Measurements from ENCODE around the gene HEMK1.

HEMK1 gene

DNA sequence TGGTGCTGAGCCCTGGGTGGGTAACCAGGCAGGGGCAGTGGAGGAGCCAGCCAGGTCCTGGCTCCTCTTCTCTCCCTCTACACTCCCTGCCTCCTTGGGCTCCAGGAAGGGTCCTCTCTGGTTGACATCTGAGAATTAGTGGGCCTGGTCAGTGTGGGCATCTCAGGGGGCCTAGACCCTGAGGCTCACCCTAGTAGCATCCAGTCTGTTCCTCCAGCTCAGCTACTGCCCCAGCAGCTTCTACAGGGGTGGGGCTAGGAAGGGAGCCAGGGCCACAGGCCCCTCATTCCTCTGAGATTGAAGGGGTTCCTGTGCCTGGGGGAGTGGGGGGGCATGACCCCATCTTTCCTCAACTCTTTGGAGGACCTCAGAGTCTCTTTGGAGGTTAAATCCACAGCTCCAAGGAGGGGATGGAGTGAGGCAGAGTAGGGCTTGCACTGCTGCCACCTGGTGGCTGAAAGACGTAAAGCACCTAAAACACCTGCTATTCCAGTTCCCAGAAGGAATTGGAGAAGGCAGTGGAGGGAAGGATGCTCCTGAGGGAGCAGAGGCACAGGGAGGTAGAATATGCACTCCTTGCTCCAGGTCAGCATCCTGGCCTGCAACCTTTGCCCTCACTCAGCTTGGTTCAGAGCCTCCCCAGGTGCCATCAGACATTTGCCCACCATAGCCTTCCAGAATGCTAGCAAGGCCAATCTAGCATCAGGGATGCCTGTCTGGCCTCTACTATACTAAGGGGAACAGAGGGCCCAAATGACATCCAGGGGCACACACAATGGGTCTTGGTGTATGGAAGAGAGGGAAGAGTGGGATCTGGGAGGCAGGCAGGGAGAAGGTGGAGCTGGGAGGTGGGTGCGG, 26.9 kb upstream of the HEMK1 start:
- DNase-seq (ENCODE audit: low read depth, low spot score): peak; percentile 20

DNA sequence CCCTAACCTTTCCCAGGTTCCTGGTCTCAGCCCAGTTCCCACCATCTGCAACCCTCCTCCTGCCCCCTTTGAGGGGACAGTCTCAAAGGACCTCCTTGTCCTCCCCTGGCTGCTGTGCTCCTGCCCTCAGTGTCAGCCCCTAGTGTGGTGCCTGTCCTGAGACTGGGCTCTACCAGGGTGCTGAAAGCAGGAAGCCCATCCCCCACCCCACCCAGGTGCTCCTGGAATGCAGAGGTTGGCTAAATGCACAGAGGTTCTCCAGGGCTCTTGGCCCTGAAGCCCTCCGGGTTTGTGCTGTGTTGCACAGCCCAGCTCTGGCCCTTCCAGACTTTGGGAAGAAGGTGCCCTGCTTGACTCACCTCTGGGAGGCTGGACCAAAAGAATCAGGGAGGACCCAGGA, 23.5 kb upstream of the HEMK1 start:
- no peak for DNase-seq (ENCODE audit: low read depth, low spot score)

DNA sequence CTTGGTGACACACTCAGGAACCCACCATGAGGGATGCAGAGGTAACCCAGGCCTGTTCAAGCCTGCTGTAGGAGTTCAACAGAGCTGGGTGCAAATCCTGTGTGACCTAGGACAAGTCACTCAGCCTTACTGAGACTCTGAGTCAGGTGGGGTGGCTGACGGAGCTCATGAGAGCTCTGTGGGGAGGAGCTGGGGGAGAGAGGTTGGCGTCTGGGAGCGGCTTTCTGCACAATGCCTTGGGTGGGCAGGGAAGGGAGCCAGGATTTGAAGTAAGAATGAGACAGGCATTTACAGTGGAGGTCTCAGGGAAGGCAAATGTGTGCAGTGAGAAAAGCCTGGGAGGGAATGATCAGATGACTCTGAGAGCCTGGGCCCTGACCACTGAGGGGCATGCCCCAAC, 20.1 kb upstream of the HEMK1 start:
- no peak for DNase-seq (ENCODE audit: low read depth, low spot score)

DNA sequence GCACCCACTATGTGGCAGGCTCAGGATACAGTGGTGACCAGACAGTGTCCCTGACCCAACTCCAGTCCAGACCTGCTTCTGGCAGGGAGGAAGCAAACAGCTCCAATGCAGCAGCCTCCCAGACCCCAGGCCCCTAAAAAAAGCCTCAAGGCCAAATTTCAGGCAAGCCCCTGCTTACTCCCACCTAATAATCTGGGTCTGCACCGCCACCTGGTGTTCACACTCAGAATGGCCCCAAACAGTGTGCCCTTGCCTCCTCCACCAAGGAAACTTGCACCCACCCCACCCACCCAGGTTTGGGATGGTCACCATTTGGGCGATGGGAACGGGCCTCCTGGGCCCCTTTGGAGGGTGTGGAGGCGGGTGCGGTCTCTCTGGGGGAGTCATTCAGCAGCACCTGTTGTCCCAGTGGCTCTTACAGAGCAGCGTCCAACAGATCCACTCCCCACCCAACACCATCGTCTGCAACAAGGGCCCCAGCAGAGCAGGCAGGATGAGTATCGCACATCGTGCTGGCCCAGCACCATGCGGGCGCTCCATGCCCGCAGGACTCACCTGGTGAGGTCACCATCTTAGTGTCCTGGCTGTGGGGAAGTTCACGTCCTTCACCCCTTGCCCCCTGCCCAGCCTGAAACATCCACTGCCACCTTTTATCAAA, 19.1 kb upstream of the HEMK1 start:
- DNase-seq (ENCODE audit: low read depth, low spot score): no peak

DNA sequence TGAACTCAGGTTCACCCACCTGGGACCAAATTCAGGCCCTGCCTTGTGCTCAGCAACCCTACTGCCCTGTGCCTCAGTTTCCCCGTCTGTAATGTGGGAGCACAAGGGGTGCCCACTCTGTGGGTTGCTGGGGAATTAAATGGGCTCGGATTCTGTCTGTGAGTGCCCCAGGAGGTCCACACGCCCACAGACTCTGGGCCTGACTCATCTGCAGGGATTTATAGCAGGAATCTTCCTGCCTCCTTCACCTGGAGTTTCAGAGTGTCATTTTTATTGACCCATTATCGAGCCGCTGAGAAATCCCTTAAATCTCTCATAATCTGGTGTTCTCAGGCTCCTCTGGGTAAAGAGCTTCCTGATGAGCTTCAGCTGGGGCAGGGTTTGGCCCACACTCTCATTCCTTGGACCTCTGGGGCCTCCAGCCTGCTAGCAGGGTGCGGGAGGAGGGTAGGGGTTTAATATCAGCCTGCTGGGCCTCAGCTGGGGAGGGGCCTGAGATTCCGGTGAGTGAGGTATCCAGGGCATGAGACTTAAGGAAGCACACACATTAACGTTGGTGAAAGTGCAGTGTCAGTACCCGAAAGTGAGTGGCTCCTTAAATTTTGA, 18.2 kb upstream of the HEMK1 start:
- DNase-seq (ENCODE audit: low read depth, low spot score): no peak

DNA sequence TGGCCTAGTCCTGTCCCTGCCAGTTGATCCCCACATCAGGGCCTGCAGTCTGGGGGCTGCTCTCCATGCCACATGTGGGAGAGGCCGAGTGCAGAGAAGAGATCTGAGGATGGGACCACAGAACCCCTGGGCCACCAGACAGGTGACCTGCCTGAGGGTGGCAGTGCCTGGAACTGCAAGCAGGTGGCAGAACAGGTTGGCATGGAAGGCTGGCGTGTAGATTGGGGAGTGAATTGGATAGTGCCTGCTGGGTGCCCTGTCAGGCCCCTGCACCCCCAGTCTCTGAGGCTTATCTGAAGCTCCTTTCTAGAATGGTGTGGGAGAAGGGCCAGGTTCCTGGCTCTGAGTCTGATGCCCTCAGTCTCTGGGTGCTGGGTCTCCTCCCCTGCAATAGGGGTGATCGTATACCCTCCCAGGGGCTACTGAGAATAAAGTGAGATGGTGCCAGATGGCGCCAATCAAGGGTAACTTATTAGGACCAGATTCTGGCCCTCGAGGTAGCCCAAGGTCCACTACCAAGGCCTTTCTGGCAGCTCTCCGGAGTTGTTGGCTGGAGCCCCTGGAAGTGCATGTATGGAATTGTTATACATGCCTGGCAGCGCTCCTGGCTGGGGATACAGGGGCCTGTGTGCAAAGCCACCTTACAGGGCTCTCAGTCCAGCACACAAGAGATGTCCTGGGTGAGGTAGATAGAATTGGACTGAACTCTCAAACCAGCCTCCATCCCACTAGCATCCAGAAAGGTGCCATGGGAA, 17.5 kb upstream of the HEMK1 start:
- no peak for DNase-seq (ENCODE audit: low read depth, low spot score)

DNA sequence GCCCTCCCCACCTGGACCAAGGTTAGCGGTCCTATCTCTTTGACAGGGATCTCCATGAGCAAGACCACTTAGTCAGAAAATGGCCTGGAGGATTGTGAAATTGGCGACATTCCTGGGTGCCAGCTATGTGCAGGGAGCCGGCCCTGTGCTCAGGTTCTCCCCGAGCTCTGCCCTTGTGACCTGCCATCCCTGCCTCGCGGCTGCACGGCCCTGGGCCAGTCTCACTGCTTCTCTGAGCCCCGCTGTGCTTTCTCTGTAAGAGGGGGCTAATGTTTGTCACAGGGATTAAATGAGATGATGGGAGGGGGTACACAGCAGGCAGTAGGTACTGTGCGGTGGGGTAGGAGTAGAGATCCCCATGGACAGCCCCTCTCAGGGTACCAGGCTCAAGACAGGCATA, 16.7 kb upstream of the HEMK1 start:
- DNase-seq (ENCODE audit: low read depth, low spot score): no peak

DNA sequence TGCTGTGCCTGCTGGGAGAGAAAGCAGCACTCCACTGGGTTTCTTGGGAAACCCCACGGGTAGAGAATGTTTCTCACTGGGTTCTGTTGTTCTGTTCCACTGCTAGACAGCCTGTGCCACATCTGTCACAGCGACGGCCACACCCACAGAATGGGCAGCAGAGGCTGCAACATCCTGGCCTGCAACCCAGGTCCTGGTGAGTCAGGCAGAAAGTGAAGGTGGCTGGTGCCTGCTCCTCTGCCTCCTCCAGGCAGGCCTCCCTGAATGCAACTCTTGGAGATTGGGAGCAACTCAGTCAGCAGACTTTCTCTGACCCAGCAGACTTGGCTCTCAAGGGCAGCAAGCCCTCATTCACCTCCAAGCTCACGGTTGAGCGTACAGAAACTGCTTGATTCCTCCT, 14.8 kb upstream of the HEMK1 start:
- DNase-seq (ENCODE audit: low read depth, low spot score): no peak

DNA sequence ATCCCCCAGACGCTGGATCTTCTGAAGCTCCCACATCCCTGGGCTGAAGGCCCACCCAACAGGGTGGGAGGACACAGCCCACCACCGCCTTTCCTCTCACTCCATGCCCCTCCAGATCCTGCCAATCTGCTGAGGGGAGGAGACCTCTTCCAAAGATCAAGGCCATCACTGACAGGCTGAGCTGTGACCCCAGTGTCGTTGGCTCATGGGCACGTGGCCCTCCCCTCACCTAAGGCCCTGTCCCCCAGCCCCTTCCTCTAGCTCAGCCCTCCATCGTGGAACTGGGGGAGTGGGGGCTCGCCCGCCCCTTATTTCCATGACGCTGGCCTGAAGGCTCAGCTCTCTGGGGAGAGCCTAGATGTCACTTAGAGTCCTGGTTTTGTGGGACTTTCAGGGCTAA, 12.2 kb upstream of the HEMK1 start:
- DNase-seq (ENCODE audit: low read depth, low spot score): no peak

DNA sequence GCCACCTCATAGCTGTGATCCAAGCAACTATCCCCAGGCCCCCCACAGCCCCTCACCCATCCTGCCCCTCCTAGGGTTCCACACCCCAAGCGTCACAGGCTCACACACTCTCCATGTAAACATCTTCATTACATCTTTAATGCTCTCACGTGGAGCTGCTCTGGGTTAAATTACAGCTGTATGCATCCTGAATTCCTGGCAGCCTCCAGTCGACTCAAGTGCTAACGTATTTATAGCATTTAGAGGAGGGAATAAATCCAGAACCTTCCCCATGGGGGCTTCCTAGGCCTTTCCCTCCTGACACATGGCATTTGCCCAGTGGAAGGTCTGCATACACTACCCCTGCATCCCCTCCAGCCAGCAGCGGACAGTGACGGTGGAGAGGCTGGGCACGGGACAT, 11.4 kb upstream of the HEMK1 start:
- DNase-seq (ENCODE audit: low read depth, low spot score): no peak

DNA sequence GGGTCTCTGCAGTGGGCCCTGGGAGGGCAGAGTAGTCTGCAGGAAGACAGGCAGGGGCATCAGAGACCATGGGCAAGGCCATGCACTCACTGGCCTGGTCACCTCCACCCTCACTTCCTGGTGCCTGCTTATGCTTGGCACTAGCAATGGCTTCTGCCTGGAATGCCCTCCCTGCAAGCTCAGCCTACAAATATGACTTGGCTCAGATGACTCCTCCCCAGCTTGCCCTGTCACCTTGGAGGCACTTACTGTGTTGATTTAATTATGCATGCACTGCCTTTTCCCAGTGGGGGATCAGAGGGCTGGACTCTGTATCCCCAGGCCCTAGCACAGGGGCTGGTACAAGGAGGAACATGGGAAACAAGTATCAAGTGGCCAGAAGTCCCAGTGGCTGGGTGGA, 9.6 kb upstream of the HEMK1 start:
- DNase-seq (ENCODE audit: low read depth, low spot score): no peak

DNA sequence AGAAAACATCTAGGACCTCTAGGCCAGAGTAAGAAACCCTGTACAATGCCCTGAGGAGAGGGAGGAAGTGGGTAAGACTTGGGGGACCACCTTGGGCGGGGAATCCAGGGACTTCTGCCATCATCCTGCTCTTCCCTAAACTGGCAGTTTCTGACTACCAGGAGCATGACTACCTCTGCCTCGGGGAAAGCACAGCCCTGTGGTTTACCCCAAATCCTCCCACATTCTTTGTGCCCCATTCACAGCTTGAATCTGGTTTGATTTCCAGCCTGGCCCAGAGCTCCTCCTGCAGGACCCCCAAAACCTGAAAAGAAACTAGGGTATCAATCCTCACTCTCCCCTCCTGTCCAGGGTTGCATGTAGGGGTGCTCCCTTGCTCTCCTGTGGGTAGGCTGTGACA, 6.5 kb upstream of the HEMK1 start:
- DNase-seq (ENCODE audit: low read depth, low spot score): no peak

DNA sequence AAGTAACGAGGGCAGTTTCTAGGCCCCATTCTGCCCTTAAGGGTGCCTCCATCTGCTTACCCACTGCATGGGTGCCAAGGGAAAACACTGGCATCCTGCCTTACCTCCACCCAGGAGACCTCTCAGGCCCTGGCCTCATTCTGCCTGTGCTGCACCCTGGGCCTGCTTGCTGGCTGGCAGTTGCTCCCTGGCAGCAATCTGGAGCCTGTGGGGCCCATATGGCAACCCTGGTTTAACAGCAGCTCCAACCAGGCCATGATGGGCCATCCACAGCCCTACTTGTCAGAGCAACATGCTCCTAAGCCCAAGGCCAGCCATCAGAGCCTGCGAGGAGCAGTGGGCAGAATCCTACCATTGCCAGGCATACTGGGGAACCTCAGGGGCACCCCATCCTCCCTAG, 5.5 kb upstream of the HEMK1 start:
- DNase-seq (ENCODE audit: low read depth, low spot score): no peak

DNA sequence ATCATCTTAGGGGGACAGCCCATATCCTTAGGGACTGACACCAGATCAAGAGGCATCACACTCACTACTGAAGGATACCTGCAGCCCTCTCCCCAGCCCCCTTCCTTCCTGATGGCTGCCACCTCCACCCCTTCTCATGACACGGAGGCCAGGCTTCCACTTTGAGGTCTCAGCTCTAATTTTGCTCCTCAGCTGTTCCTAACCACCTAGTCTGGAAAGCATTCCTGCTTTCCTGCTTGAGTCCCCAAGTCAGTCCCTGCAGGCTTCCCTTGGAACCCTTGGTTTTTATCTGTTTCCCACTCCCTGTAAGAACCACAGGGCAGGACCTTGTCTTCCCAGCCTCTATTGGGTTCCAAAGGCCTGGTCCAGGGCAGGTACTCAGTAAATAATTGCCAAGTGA, 5.0 kb upstream of the HEMK1 start:
- no peak for DNase-seq (ENCODE audit: low read depth, low spot score)

DNA sequence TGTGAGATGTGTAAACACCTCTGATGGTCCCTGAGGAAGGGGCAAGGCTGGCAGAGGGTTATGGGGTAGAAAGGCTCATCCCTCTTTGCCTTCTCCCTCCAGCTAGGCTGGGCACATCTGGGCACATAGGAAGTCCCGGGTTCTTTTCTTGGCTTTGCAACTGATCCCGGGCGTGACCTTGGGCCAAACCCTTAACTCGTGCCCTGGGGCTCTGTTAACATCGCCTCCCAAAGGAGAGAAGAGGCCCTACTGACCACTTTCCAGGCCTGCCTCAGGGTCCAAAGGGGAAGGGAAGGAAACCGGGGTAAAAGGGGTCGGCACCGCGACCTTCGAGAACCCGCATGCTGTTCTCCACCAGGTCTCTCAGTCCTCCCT, 2.3 kb upstream of the HEMK1 start:
- no peak for DNase-seq (ENCODE audit: low read depth, low spot score)

DNA sequence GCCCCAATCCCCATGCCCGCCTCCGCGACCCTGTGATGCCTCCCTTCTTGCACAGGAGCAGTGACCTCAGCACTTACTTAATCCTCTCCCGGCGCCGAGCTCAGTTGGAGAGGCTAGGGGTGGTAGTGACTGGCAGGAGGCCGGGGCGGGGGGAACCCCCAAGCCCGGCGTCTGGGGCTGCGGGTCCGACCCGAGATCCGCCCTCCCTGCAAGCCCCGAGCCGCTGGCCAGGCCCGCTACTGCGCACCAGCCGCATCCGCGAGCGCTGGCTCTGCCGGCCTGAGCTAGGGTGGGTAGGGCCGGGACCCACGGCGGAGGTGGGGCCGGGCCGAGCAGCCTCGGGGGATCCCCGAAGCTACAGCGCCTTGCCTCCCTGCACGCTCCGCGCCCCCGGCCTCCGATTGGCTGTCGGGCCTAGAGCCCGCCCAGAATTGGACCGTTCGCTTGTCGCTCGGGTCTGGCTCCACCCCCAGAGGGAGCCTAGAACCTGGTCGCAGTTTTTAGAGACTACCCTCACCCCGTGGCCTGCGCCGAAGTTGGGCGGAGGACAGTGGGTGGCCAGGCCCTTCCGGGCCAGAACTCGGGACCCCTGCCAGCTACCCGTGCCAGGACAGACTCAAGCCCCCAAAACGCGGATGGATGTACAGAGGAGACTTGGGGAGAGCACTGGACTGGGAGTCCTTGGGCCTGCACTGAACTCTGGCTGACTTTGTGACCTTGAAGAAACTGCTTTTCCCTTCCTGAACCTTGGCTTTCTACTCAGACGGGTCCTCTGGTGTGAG, 1.7 kb upstream of the HEMK1 start, which contains the start of gene C3orf18:
Gene C3orf18 (minus strand): TSS at position 362 of the 782 bp plus-strand sequence. CDS start 2,048 bp downstream, outside the sequence.
- peak; percentile 90 for DNase-seq (ENCODE audit: low read depth, low spot score)

DNA sequence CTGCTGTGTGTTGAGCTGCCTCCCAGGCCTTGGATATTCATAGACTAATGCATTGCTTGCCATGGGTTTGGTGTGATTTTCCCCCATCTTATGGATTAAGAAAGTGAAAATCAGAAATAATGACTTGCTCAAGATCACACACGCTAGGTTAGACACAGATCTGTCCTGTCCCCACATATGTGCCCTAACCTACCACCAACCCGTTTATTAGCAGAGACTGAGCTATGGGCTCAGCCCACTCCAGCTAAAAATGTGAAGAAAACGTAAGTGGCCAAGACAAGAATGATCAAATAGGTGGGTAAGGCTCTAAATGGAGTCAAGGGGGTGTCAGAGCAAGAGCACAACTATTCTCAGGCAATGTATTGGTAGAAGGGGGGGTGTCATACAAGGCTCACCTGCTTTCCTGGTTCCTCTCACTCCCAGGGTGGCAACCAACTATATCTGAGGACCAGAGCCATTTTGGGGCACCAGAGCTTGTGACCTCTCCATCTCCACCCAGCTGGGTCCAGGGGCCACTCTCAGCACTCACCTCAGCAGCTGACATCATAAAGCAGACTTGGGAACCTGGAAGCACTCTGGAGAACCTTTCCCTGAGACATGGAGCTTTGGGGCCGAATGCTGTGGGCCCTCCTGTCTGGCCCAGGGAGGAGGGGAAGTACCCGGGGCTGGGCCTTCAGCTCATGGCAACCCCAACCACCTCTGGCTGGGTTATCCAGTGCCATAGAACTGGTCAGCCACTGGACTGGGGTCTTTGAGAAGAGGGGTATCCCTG, 1.4 kb downstream of the HEMK1 start:
- no peak for DNase-seq (ENCODE audit: low read depth, low spot score)

DNA sequence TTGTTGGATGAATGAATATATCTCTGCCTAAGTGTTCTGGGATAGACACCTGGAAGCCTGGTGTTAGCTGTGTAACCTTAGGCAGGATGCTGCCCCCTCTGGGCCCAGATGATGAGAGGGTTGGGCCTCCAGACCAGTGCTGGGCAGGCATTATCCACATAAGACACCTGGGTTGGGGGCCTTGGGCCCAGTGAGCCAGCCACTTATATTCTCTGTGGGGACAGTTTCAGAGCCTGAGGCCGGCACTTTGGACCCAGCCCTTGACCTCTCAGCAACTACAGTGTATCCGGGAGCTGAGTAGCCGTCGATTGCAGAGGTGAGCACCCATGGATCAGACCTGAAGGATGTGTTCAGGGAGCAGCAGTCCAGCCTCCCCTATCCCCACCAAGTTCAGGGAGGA, 2.2 kb downstream of the HEMK1 start:
- no peak for DNase-seq (ENCODE audit: low read depth, low spot score)

DNA sequence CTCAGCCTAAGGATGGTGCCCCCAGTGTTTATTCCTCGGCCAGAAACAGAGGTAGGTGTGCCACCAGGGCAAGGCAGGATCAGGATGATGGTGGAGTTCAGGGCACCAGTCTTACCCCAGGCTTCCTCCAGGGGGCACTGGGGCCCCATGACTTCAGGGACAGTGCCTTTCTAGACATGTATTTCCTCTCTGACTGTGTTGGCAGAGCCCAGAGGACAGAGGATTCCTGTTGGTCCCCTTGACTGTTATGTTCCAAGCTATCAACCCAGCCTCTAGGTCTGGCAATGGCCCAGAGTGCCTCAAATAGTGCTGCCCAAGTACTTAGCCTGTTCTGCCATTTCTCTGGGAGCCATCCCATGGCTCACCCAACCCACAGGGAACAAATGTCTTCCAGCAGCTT, 2.8 kb downstream of the HEMK1 start:
- peak; percentile 66 for DNase-seq (ENCODE audit: low read depth, low spot score)

DNA sequence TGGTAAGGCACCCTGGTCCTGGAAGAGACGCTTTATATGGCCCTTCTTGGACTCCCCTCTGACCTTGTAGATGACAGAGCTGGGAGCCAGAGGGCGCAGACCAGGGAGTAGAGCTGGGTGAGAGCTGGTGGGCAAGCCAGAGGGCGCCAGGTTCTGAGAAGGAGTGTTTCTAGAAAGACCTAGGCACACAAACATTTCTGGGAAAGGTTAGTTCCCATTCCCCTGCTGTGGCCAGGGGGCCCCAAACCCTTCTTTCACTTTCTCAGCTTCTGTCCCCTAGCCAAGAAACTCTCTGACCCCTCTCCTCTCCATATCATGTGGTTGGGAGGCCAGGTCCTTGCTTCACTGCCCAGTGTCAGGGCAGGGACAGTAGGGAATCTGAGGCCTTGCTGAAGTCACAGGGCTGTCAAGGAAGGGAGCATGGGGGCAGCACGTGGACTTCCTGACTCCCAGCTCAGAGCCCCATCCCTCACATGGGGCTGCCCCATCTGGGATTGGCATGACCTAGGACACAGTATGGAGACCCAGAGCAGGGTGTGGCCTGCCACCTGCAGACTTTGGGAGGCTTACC, 3.6 kb downstream of the HEMK1 start:
- no peak for DNase-seq (ENCODE audit: low read depth, low spot score)

Measured in activated CD4-positive, CD25-positive, alpha-beta regulatory T cell treated with anti-CD3 and anti-CD28 coated beads, Interleukin-2, amount 50 U/mL, for 16 hours (primary cell).